GM19193 (cell line): ENCODE results near the gene GABBR2.

Source experiments
- POLR2A ChIP-seq: IDR thresholded peaks from 4 replicates; pipeline ENCODE4 v1.6.1; 2011; ENCODE audit not compliant: insufficient read depth, insufficient read length; ENCODE audit errors: extremely low read depth

Gene GABBR2

GRCh38 chr9:98432960-98433359, 275.8 kb downstream of the GABBR2 start:
- TF ChIP-seq POLR2A, result no peak

GRCh38 chr9:98432134-98432533, 276.6 kb downstream of the GABBR2 start:
- TF ChIP-seq POLR2A, result no peak

GRCh38 chr9:98430535-98431292, 278.0 kb downstream of the GABBR2 start:
- no peak for TF ChIP-seq POLR2A

- TF ChIP-seq POLR2A, result no peak
These were observed 279.1 kb downstream of the GABBR2 start for GRCh38 chr9:98429613-98430012.

- no peak for TF ChIP-seq POLR2A
These were observed 280.3 kb downstream of the GABBR2 start for GRCh38 chr9:98428454-98428853.

- no peak for TF ChIP-seq POLR2A
These were observed 281.2 kb downstream of the GABBR2 start for GRCh38 chr9:98427491-98427890.

GRCh38 chr9:98425079-98425478, 283.7 kb downstream of the GABBR2 start:
- TF ChIP-seq POLR2A, result no peak

GRCh38 chr9:98419260-98419603, 289.5 kb downstream of the GABBR2 start:
- no peak for TF ChIP-seq POLR2A

GRCh38 chr9:98418578-98419259, 290.0 kb downstream of the GABBR2 start:
- TF ChIP-seq POLR2A, result no peak

- no peak for TF ChIP-seq POLR2A
These were observed 292.2 kb downstream of the GABBR2 start for GRCh38 chr9:98416294-98417248.

GRCh38 chr9:98415782-98416181, 293.0 kb downstream of the GABBR2 start:
- TF ChIP-seq POLR2A, result no peak

GRCh38 chr9:98413084-98413483, 295.7 kb downstream of the GABBR2 start:
- TF ChIP-seq POLR2A, result no peak

GRCh38 chr9:98412101-98412842, 296.5 kb downstream of the GABBR2 start:
- TF ChIP-seq POLR2A, result no peak

- TF ChIP-seq POLR2A, result no peak
These were observed 298.5 kb downstream of the GABBR2 start for GRCh38 chr9:98410185-98410697.

- TF ChIP-seq POLR2A, result no peak
These were observed 299.0 kb downstream of the GABBR2 start for GRCh38 chr9:98409719-98410118.

GRCh38 chr9:98406469-98406868, 302.3 kb downstream of the GABBR2 start:
- TF ChIP-seq POLR2A, result no peak
